ENCODE measurements around the gene CIROP. TPM values are rescaled to one million over a fixed set of nuclear protein-coding genes. Genes with fewer than 3 reads are reported as not detected.

CIROP gene
- total RNA-seq, 1 experiment from 2014 or later = not detected

- Histone ChIP-seq H3K23me2 (ENCODE audit: insufficient read length, low read depth, low read length, poor library complexity, severe bottlenecking) (no peaks in the 10 kb centered on the region), H3K4ac (ENCODE audit: low read depth, low read length) (no peak overlapping the region), H4K91ac (ENCODE audit: insufficient read length, low read depth, low read length) (no peak overlapping the region), H2AFZ (ENCODE audit: low read length) (no peak overlapping the region), H3K79me1 (ENCODE audit: insufficient read depth, low read depth, low read length, poor library complexity, severe bottlenecking) (no peaks in the 10 kb centered on the region), H3K9ac (ENCODE audit: extremely low read depth, insufficient read length, low read length) (no peak overlapping the region), H2BK12ac (ENCODE audit: insufficient read length, low read depth, low read length) (no peak overlapping the region), H3K27me3 (ENCODE audit: insufficient read depth, low read length) (no peaks in the 10 kb centered on the region), H3K23ac (ENCODE audit: insufficient read length, low read depth, low read length) (no peak overlapping the region), H3K56ac (ENCODE audit: insufficient read length, low read depth, low read length) (no peak overlapping the region), H3K18ac (ENCODE audit: insufficient read length, low read depth, low read length) (no peak overlapping the region), H3K14ac (ENCODE audit: insufficient read depth, low read length) (no peak overlapping the region), H4K20me1 (ENCODE audit: control insufficient read depth, insufficient read depth, insufficient read length) (no peaks in the 10 kb centered on the region), H3K4me2 (ENCODE audit: insufficient read depth, insufficient read length, low read length) (no peak overlapping the region), H2AK5ac (ENCODE audit: insufficient read length, low read length) (no peak overlapping the region), H2BK15ac (ENCODE audit: low read depth, low read length) (no peak overlapping the region), H3K27ac (ENCODE audit: insufficient read length, low read depth, low read length) (no peak overlapping the region), H3T11ph (ENCODE audit: low read length) (no peak overlapping the region), H3K79me2 (ENCODE audit: insufficient read depth, low read length) (no peaks in the 10 kb centered on the region), H4K8ac (replicated peaks; ENCODE audit: insufficient read length, low read depth, low read length) (no peak overlapping the region), H3K4me1 (ENCODE audit: insufficient read depth, low read length) (peaks cover 11% of the 10 kb centered on the region), H3K9me3 (ENCODE audit: control insufficient read depth, low read depth, low read length) (no peaks in the 10 kb centered on the region), H4K5ac (ENCODE audit: insufficient read length, low read depth, low read length) (no peak overlapping the region), H2BK5ac (ENCODE audit: insufficient read length, low read length) (no peak overlapping the region), H2BK20ac (ENCODE audit: low read depth, low read length, poor library complexity, severe bottlenecking) (no peak overlapping the region), H2BK120ac (ENCODE audit: low read depth, low read length, poor library complexity, severe bottlenecking) (no peak overlapping the region)
- H3K4me1 Mint-ChIP-seq = peaks cover 55 to 59% of the 10 kb centered on the region in 2 experiments
- peaks cover 2% of the 10 kb centered on the region; the same call in 1 of the 2 replicates for H3K27me3 Mint-ChIP-seq (ENCODE audit: low read depth)
- no peak for DNase-seq
- no peaks in the 10 kb centered on the region for H3K9me3 Mint-ChIP-seq
- H3K4me3 Mint-ChIP-seq = no peak overlapping the region
- no CpG with 5 or more reads among the region's 8 CpGs for WGBS (ENCODE audit: extremely low coverage, insufficient read length, low lambda C conversion rate)
- H3K36me3 Mint-ChIP-seq (ENCODE audit: insufficient read depth in 1 of 3, low read depth in 3 of 3) = peaks cover 9 to 17% (median 16%) of the 10 kb centered on the region in 3 experiments; a peak in 6 of 7 replicates
- TF ChIP-seq, protein P1, sequence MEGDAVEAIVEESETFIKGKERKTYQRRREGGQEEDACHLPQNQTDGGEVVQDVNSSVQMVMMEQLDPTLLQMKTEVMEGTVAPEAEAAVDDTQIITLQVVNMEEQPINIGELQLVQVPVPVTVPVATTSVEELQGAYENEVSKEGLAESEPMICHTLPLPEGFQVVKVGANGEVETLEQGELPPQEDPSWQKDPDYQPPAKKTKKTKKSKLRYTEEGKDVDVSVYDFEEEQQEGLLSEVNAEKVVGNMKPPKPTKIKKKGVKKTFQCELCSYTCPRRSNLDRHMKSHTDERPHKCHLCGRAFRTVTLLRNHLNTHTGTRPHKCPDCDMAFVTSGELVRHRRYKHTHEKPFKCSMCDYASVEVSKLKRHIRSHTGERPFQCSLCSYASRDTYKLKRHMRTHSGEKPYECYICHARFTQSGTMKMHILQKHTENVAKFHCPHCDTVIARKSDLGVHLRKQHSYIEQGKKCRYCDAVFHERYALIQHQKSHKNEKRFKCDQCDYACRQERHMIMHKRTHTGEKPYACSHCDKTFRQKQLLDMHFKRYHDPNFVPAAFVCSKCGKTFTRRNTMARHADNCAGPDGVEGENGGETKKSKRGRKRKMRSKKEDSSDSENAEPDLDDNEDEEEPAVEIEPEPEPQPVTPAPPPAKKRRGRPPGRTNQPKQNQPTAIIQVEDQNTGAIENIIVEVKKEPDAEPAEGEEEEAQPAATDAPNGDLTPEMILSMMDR (conservative IDR thresholded peaks at IDR 0.05) = no peak
- H3K27ac Mint-ChIP-seq = no peak overlapping the region
Observed at GRCh38 chr14:23123419-23123818, 18.6 kb upstream of the CIROP start.

Data from H9 (cell line).